ENCODE results near the gene HOXB5. TPM values are rescaled to one million over a fixed set of nuclear protein-coding genes. Genes with fewer than 3 reads are reported as not detected.

HOXB5 gene
- total RNA-seq, 1 donor from 2014 or later = not detected

DNA sequence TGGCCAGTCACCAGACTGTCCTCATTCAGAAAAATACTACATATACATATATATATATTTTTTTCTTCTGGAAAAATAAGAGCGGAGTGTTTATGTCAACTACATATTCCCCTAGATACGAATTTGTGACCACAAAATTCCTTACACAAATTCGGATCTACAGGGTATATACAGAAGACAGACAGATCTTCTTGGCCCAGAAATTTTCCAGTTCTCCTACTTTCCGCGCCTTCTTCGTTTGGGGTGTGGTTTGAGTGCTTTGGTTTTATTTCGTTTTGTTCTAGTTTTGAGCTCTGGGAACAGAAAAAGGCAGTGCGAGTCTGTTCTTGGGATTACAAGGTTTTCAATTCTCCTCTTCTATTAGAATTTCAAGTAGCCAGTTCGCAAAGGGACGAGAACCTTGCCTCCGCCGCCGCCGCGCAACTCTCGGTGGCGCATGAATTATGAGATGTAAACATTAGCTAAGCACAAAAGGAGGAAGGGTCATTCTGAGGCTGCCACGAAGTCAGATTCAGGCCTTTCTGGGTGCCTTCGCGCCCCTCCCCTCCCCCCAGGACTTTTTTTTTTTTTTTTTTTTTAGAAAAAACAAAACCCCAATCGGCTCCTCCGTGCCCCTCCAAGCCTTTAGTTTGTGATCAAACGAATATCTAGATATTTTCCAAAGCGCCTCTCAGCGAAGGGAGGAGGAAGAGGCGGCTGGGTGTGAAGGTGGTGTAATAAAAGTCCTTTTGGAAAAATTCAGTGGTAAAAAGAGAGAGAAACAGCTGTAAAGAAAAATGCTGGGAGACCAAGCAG, 13.6 kb downstream of the HOXB5 start:
- Histone ChIP-seq H3F3A (ENCODE audit: low read depth) (peaks cover 4% of the 10 kb centered on the region), H3K4me1 (no peaks in the 10 kb centered on the region), H3K27me3 (peaks cover 100% of the 10 kb centered on the region), H3K79me2 (ENCODE audit: low read depth) (no peaks in the 10 kb centered on the region), H3K9me3 (ENCODE audit: low read depth) (no peaks in the 10 kb centered on the region), H3K4me3 (no peak overlapping the region), H4K20me1 (ENCODE audit: low read depth) (peaks cover 93% of the 10 kb centered on the region), H3K4me2 (no peak overlapping the region), H3K36me3 (no peaks in the 10 kb centered on the region), H3K9ac (no peak overlapping the region), H3K27ac (no peak overlapping the region), H2AFZ (replicated peaks) (no peak overlapping the region)
- Mint-ChIP-seq H3K4me1 (no peaks in the 10 kb centered on the region), H3K4me3 (no peak overlapping the region), H3K9me3 (peaks cover 15% of the 10 kb centered on the region), H3K27me3 (ENCODE audit: insufficient read depth, low read depth) (peaks cover 93% of the 10 kb centered on the region), H3K27ac (no peak overlapping the region), H3K36me3 (no peaks in the 10 kb centered on the region)
- no peak for TF ChIP-seq EZH2phosphoT487 (IDR thresholded peaks at IDR 0.05)
- TF ChIP-seq EZH2 (IDR thresholded peaks at IDR 0.05) = peak; percentile 55
- no peak for DNase-seq (ENCODE audit: low spot score)

DNA sequence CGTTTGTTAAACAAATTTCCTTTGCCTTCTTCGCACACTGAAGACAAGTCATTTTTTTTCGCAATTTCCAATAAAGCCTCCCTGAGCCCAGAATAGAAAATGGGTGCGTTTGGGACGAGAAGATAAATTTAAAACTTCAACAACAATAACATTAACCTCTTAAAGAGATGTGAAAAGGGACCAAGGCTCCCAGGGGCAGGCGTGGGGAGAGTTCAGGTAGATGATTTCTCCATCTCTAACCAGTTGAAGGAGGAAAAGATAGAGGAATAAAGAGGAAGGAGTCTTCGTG, 14.2 kb downstream of the HOXB5 start:
- H3K27ac Mint-ChIP-seq = no peak overlapping the region
- Histone ChIP-seq H3K9me3 (ENCODE audit: low read depth) (no peaks in the 10 kb centered on the region), H3K4me1 (no peaks in the 10 kb centered on the region), H3K36me3 (no peaks in the 10 kb centered on the region), H3K4me2 (no peak overlapping the region), H3K27ac (no peak overlapping the region), H4K20me1 (ENCODE audit: low read depth) (peaks cover 93% of the 10 kb centered on the region), H3K79me2 (ENCODE audit: low read depth) (no peaks in the 10 kb centered on the region), H3K4me3 (no peak overlapping the region), H3K27me3 (peaks cover 100% of the 10 kb centered on the region), H2AFZ (replicated peaks) (no peak overlapping the region), H3F3A (ENCODE audit: low read depth) (peaks cover 4% of the 10 kb centered on the region), H3K9ac (no peak overlapping the region)
- H3K9me3 Mint-ChIP-seq = peaks cover 15% of the 10 kb centered on the region
- TF ChIP-seq, protein P1, sequence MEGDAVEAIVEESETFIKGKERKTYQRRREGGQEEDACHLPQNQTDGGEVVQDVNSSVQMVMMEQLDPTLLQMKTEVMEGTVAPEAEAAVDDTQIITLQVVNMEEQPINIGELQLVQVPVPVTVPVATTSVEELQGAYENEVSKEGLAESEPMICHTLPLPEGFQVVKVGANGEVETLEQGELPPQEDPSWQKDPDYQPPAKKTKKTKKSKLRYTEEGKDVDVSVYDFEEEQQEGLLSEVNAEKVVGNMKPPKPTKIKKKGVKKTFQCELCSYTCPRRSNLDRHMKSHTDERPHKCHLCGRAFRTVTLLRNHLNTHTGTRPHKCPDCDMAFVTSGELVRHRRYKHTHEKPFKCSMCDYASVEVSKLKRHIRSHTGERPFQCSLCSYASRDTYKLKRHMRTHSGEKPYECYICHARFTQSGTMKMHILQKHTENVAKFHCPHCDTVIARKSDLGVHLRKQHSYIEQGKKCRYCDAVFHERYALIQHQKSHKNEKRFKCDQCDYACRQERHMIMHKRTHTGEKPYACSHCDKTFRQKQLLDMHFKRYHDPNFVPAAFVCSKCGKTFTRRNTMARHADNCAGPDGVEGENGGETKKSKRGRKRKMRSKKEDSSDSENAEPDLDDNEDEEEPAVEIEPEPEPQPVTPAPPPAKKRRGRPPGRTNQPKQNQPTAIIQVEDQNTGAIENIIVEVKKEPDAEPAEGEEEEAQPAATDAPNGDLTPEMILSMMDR (IDR thresholded peaks at IDR 0.05) = no peak
- peak; percentile 79 for TF ChIP-seq EZH2 (IDR thresholded peaks at IDR 0.05)
- no peaks in the 10 kb centered on the region for H3K36me3 Mint-ChIP-seq
- H3K4me1 Mint-ChIP-seq = no peaks in the 10 kb centered on the region
- H3K27me3 Mint-ChIP-seq (ENCODE audit: insufficient read depth, low read depth) = peaks cover 93% of the 10 kb centered on the region
- peak overlapping the region; percentile 41 for H3K4me3 Mint-ChIP-seq
- no peak for DNase-seq (ENCODE audit: low spot score)

DNA sequence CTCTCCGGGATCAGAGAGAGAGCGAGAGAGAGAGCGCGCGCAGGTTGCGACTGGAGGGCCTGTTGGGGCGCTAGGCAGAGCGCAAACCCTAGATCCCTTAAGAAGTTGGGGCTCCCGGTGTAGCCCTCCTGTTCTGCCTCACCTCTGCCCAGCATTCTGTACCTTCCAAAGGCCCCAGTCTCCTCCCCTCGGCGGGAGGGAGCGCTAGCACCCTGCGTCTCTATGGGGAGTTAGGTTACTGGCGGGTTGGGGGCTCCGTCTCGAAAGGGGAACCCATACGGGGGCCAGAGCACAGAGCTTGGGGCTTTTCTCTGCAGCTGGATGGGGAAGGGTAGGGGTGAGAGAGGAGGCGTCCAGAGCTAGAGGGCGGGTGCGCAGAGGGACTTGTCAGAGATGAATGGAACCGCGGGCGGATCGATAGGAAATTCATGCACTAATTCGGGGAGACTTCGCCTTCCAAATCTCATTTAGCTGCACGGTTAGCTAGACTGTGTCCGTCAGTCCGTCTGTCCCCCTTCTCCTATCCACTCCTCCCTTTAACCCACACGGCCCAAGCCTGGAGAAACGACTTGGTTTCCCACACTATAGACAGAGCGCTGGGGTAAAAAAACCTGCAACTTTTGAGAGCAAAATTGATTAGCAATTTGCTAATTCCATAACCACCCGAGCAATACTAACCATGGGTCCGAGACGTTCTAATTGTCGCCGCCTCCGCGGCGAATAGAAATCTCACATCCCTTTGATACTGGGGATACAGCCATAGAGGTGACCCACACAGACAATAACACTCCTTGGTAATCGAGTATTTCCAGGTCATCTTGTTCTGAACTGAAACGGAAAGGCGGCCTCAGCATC, 14.7 kb downstream of the HOXB5 start:
- no peak overlapping the region for H3K4me3 ChIP-seq
- H3K36me3 ChIP-seq = no peaks in the 10 kb centered on the region
- no peak for DNase-seq (ENCODE audit: low spot score)
- H3K27me3 ChIP-seq = peaks cover 100% of the 10 kb centered on the region
- no peaks in the 10 kb centered on the region for H3K4me1 ChIP-seq
- H3K27ac ChIP-seq = no peak overlapping the region
- no peak overlapping the region for H2AFZ ChIP-seq (replicated peaks)
- peak overlapping the region; percentile 50 for H3K4me3 Mint-ChIP-seq
- H3K79me2 ChIP-seq (ENCODE audit: low read depth) = no peaks in the 10 kb centered on the region
- H3K36me3 Mint-ChIP-seq = no peaks in the 10 kb centered on the region
- no peaks in the 10 kb centered on the region for H3K9me3 ChIP-seq (ENCODE audit: low read depth)
- peaks cover 93% of the 10 kb centered on the region for H3K27me3 Mint-ChIP-seq (ENCODE audit: insufficient read depth, low read depth)
- H3K4me2 ChIP-seq = peak overlapping the region; percentile 58
- peaks cover 93% of the 10 kb centered on the region for H4K20me1 ChIP-seq (ENCODE audit: low read depth)
- H3K9ac ChIP-seq = no peak overlapping the region
- H3K9me3 Mint-ChIP-seq = peaks cover 15% of the 10 kb centered on the region
- H3K27ac Mint-ChIP-seq = no peak overlapping the region
- H3F3A ChIP-seq (ENCODE audit: low read depth) = peaks cover 4% of the 10 kb centered on the region
- TF ChIP-seq EZH2phosphoT487 (IDR thresholded peaks at IDR 0.05) (peak; percentile 91), EZH2 (IDR thresholded peaks at IDR 0.05) (peak; percentile 28)
- TF ChIP-seq, protein P1 (IDR thresholded peaks at IDR 0.05) = no peak
- H3K4me1 Mint-ChIP-seq = no peaks in the 10 kb centered on the region
